OCI-LY3 (cell line): Measurements from ENCODE around the gene DENND4B.
"Not testable (repeated sequence)": the region's sequence is repeated elsewhere in the genome, so short reads cannot be mapped to it uniquely, and the experiment has no call there.

Experiments
- H2AFZ ChIP-seq: fragments of 200-600, 300-600 bp; shearing (Covaris generic); 2 replicates; pipeline ENCODE4 v1.6.0; 2014; ENCODE audit warnings: antibody characterized with exemption, low read depth, low read length
- H3K27ac ChIP-seq: fragments of 200-600, 300-600 bp; sonication (generic); 2 replicates; pipeline ENCODE4 v1.5.1; 2014; ENCODE audit warnings: mild to moderate bottlenecking, low read length, moderate library complexity, mixed read lengths
- H3K27me3 ChIP-seq: fragments of 200-600, 300-600 bp; sonication (generic); 2 replicates; pipeline ENCODE4 v1.6.1; 2014; ENCODE audit warnings: low read depth, low read length, mixed read lengths
- H3K36me3 ChIP-seq: fragments of 200-600, 300-600 bp; sonication (generic); replicated peaks from 2 replicates; pipeline ENCODE3; 2014; ENCODE audit warnings: low read depth, low read length, mixed read lengths
- H3K4me1 ChIP-seq: fragments of 300-600, 200-600 bp; sonication (generic); 2 replicates; pipeline ENCODE4 v1.6.1; 2014; ENCODE audit warnings: low read length, mixed read lengths
- H3K4me2 ChIP-seq: fragments of 200-600, 300-600 bp; sonication (generic); 2 replicates; pipeline ENCODE4 v1.6.1; 2014; ENCODE audit warnings: low read length, mixed read lengths
- H3K4me3 ChIP-seq: fragments of 300-600, 200-600 bp; sonication (generic); 2 replicates; pipeline ENCODE4 v1.5.1; 2014; ENCODE audit warnings: antibody characterized with exemption, mild to moderate bottlenecking, low read length, moderate library complexity
- H3K79me2 ChIP-seq: fragments of 300-600, 200-600 bp; shearing (Covaris generic); 2 replicates; pipeline ENCODE4 v1.6.1; 2014; ENCODE audit warnings: mild to moderate bottlenecking, low read length, mixed read lengths
- H3K9ac ChIP-seq: fragments of 300-600, 200-600 bp; shearing (Covaris generic); 2 replicates; pipeline ENCODE4 v1.6.0; 2014; ENCODE audit warnings: mild to moderate bottlenecking, low read length, moderate library complexity
- H3K9me3 ChIP-seq: fragments of 200-600, 300-600 bp; shearing (Covaris generic); 2 replicates; pipeline ENCODE4 v1.6.1; 2014; ENCODE audit warnings: low read length, mixed read lengths; ENCODE audit not compliant: insufficient read depth
- H4K20me1 ChIP-seq: fragments of 200-600, 300-600 bp; sonication (generic); 2 replicates; pipeline ENCODE4 v1.6.1; 2016; ENCODE audit warnings: low read length, mixed read lengths; ENCODE audit not compliant: insufficient read depth
- CTCF ChIP-seq: fragments of 200-600, 300-600 bp; sonication (generic); IDR thresholded peaks from 2 replicates; pipeline ENCODE4 v1.5.1; 2014; ENCODE audit warnings: antibody characterized with exemption, low read length, low read depth
- EZH2phosphoT487 ChIP-seq: fragments of 200-600 bp; shearing (Covaris generic); IDR thresholded peaks from 2 replicates; pipeline ENCODE4 v1.6.1; 2018; ENCODE audit warnings: antibody characterized with exemption, mixed run types, low read depth

Gene DENND4B

GRCh38 chr1:153903841-153904455, 42.6 kb downstream of the DENND4B start:
- TF ChIP-seq CTCF (no peak), EZH2phosphoT487 (no peak)
- H4K20me1 ChIP-seq = peaks cover 58% of the 10 kb centered on the region

GRCh38 chr1:153899509-153899908, 47.0 kb downstream of the DENND4B start:
- peaks cover 12% of the 10 kb centered on the region for H3K36me3 ChIP-seq
- H2AFZ ChIP-seq = no peak overlapping the region
- no peak overlapping the region for H3K9ac ChIP-seq
- no peak overlapping the region for H3K27ac ChIP-seq
- H3K4me1 ChIP-seq = peaks cover 14% of the 10 kb centered on the region
- TF ChIP-seq CTCF (no peak), EZH2phosphoT487 (no peak)
- H3K27me3 ChIP-seq = no peaks in the 10 kb centered on the region
- no peaks in the 10 kb centered on the region for H3K9me3 ChIP-seq
- peaks cover 80% of the 10 kb centered on the region for H3K79me2 ChIP-seq
- H3K4me2 ChIP-seq = no peak overlapping the region
- H4K20me1 ChIP-seq = peaks cover 38% of the 10 kb centered on the region
- no peak overlapping the region for H3K4me3 ChIP-seq

More at GRCh38 chr1:153903841-153904455, 42.6 kb downstream of the DENND4B start:
- H3K4me1 ChIP-seq = no peaks in the 10 kb centered on the region; the same call in 1 of the 2 replicates
- no peak overlapping the region for H3K27ac ChIP-seq
- no peak overlapping the region for H3K4me2 ChIP-seq
- no peak overlapping the region for H2AFZ ChIP-seq
- H3K36me3 ChIP-seq = peaks cover 26% of the 10 kb centered on the region
- H3K4me3 ChIP-seq = no peak overlapping the region
- H3K79me2 ChIP-seq = peaks cover 97% of the 10 kb centered on the region
- no peaks in the 10 kb centered on the region for H3K27me3 ChIP-seq
- H3K9me3 ChIP-seq = no peaks in the 10 kb centered on the region
- no peak overlapping the region for H3K9ac ChIP-seq

- H3K27me3 ChIP-seq, H3K9ac ChIP-seq, H3K4me3 ChIP-seq, H3K9me3 ChIP-seq, H3K27ac ChIP-seq, H3K4me2 ChIP-seq, H2AFZ ChIP-seq: not testable (repeated sequence)
- peaks cover 18% of the 10 kb centered on the region for H3K36me3 ChIP-seq
- peaks cover 64% of the 10 kb centered on the region for H3K79me2 ChIP-seq
- H3K4me1 ChIP-seq = peaks cover 22% of the 10 kb centered on the region
- H4K20me1 ChIP-seq = peaks cover 14% of the 10 kb centered on the region
Observed at GRCh38 chr1:153895866-153896265, 50.7 kb downstream of the DENND4B start.

GRCh38 chr1:153891042-153891441, 55.5 kb downstream of the DENND4B start:
- H3K9me3 ChIP-seq, H3K9ac ChIP-seq, H3K4me2 ChIP-seq, H2AFZ ChIP-seq, H3K4me3 ChIP-seq, H3K27ac ChIP-seq, H3K27me3 ChIP-seq: not testable (repeated sequence)
- H3K79me2 ChIP-seq = peaks cover 72% of the 10 kb centered on the region
- peaks cover 16% of the 10 kb centered on the region for H3K36me3 ChIP-seq
- H4K20me1 ChIP-seq = peaks cover 25% of the 10 kb centered on the region
- H3K4me1 ChIP-seq = peaks cover 32% of the 10 kb centered on the region

- Histone ChIP-seq H3K4me3 (peak overlapping the region; percentile 13; the same call in 1 of the 2 replicates), H3K36me3 (peaks cover 19% of the 10 kb centered on the region), H3K27me3 (no peaks in the 10 kb centered on the region), H3K27ac (no peak overlapping the region), H3K9ac (no peak overlapping the region), H3K9me3 (no peaks in the 10 kb centered on the region), H4K20me1 (peaks cover 36% of the 10 kb centered on the region), H2AFZ (no peak overlapping the region), H3K79me2 (peaks cover 76% of the 10 kb centered on the region), H3K4me1 (peaks cover 12% of the 10 kb centered on the region), H3K4me2 (peak overlapping the region; percentile 34)
- no peak for TF ChIP-seq CTCF
- TF ChIP-seq EZH2phosphoT487 = no peak
Observed at GRCh38 chr1:153888533-153888932, 58.0 kb downstream of the DENND4B start.
